ENCODE data around the gene SLC28A3.

GRCh38 chr9:84354035-84354434, 13.5 kb upstream of the SLC28A3 start:
- TF ChIP-seq POLR2A (IDR thresholded peaks at IDR 0.05; ENCODE audit: low read depth, low read length), result no peak
- no peak for TF ChIP-seq CTCF (IDR thresholded peaks at IDR 0.05 in 2 of 3, conservative IDR thresholded peaks at IDR 0.05 in 1 of 3; ENCODE audit: control insufficient read depth in 2 of 3, extremely low read depth in 1 of 3, insufficient read depth in 1 of 3, low read depth in 3 of 3, low read length in 3 of 3)
- TF ChIP-seq HCFC1 (IDR thresholded peaks at IDR 0.05; ENCODE audit: low read length), result no peak
- no peak for TF ChIP-seq PBX3 (IDR thresholded peaks at IDR 0.05; ENCODE audit: insufficient replicate concordance, low read depth, low read length)
- TF ChIP-seq USF1 (IDR thresholded peaks at IDR 0.05; ENCODE audit: borderline replicate concordance, extremely low read length, insufficient read depth, low read depth, low read length), result no peak
- no peak for TF ChIP-seq TARDBP (IDR thresholded peaks at IDR 0.05; ENCODE audit: borderline replicate concordance)
- TF ChIP-seq REST (IDR thresholded peaks at IDR 0.05; ENCODE audit: low read depth, low read length), result no peak
- TF ChIP-seq MAX (IDR thresholded peaks at IDR 0.05; ENCODE audit: low read depth, low read length), result no peak

Data from GM12878 (cell line).